Endothelial cell of umbilical vein (primary cell): ENCODE results near the gene SNCAIP. TPM values are rescaled to one million over a fixed set of nuclear protein-coding genes. Genes with fewer than 3 reads are reported as not detected.

ENCODE experiments used
- BruUV-seq: library from RNA; stranded (reverse); fragments of 400-500 nt; replicated peaks from 2 replicates; lab custom pipeline; 2021; lab: Mats Ljungman, UMichigan
- CTCF ChIA-PET: fragments of 300-600, 350-600 bp; sonication (Branson Sonifier 250); formaldehyde crosslinking; loops from one replicate; lab custom pipeline; 2021; ENCODE audit warnings: antibody characterized with exemption, inconsistent platforms; lab: Charles Lee
- POLR2A ChIA-PET: fragments of 300-600, 350-600 bp; sonication (Branson Sonifier 250); formaldehyde crosslinking; loops from one replicate; lab custom pipeline; 2021; ENCODE audit warnings: antibody characterized with exemption, inconsistent platforms; lab: Charles Lee
- DNase-seq: peaks from one replicate; pipeline ENCODE4 v3.0.0-alpha.2; 2011; ENCODE audit warnings: low read depth, low spot score
- FAIRE-seq: peaks from 2 replicates; lab custom pipeline; 2011; peaks lifted over from hg19 to GRCh38; lab: Jason Lieb, UNC
- H2AFZ ChIP-seq: 2 replicates; pipeline ENCODE4 v1.6.0; 2012; ENCODE audit warnings: low read depth, low read length, control low read depth, inconsistent platforms
- H3K27ac ChIP-seq: 2 replicates; pipeline ENCODE4 v1.5.1; 2011; ENCODE audit warnings: low read depth, mild to moderate bottlenecking, control low read depth, low read length, moderate library complexity; ENCODE audit not compliant: insufficient read depth
- H3K27me3 ChIP-seq, 2 experiments: 2 replicates each; pipeline versions ENCODE4 v1.6.0 to v1.6.1; 2011; ENCODE audit warnings: low read length in 2 of 2, mixed read lengths in 1 of 2; ENCODE audit not compliant: control insufficient read depth in 2 of 2, insufficient read depth in 2 of 2
- H3K36me3 ChIP-seq, 2 experiments: 2 replicates in 1 of 2; 3 replicates in 1 of 2; pipeline ENCODE4 v1.5.1; 2011; ENCODE audit warnings: low read length in 2 of 2, mild to moderate bottlenecking in 1 of 2, moderate library complexity in 1 of 2; ENCODE audit not compliant: control insufficient read depth in 2 of 2, insufficient read depth in 2 of 2; ENCODE audit errors: extremely low read depth in 1 of 2
- H3K4me1 ChIP-seq: 3 replicates; pipeline ENCODE4 v1.5.1; 2011; ENCODE audit warnings: mild to moderate bottlenecking, low read length; ENCODE audit not compliant: control insufficient read depth, insufficient read depth; ENCODE audit errors: extremely low read depth
- H3K4me2 ChIP-seq: 2 replicates; pipeline ENCODE4 v1.6.1; 2011; ENCODE audit warnings: low read length, control low read depth, mixed read lengths; ENCODE audit not compliant: insufficient read depth
- H3K4me3 ChIP-seq, 3 experiments: fragments of 200-600 bp in 1 of 3; sonication (generic), shearing (Covaris generic) in 1 of 3; replicated peaks in 1 of 3; 2 replicates each; pipeline ENCODE4 v1.5.1; 2011 to 2016; ENCODE audit warnings: control low read depth in 3 of 3, low read length in 3 of 3, mild to moderate bottlenecking in 2 of 3, inconsistent platforms in 1 of 3, low read depth in 1 of 3, moderate library complexity in 1 of 3; ENCODE audit not compliant: insufficient read depth in 1 of 3
- H3K79me2 ChIP-seq: 2 replicates; pipeline ENCODE4 v1.6.0; 2012; ENCODE audit warnings: low read length, inconsistent platforms; ENCODE audit not compliant: control insufficient read depth, insufficient read depth
- H3K9ac ChIP-seq: replicated peaks from 2 replicates; pipeline ENCODE3; 2011; ENCODE audit warnings: low read length, control low read depth; ENCODE audit not compliant: insufficient read depth; ENCODE audit errors: extremely low read depth
- H3K9me1 ChIP-seq: replicated peaks from 3 replicates; pipeline ENCODE4 v1.6.0; 2011; ENCODE audit warnings: mild to moderate bottlenecking, low read length; ENCODE audit not compliant: control insufficient read depth, insufficient read depth; ENCODE audit errors: extremely low read depth
- H3K9me3 ChIP-seq: replicated peaks from 2 replicates; pipeline ENCODE4 v1.5.1; 2012; ENCODE audit warnings: low read length, inconsistent platforms; ENCODE audit not compliant: control insufficient read depth, insufficient read depth
- H4K20me1 ChIP-seq: replicated peaks from 2 replicates; pipeline ENCODE3; 2011; ENCODE audit warnings: mild to moderate bottlenecking, low read length; ENCODE audit not compliant: control insufficient read depth, insufficient read depth; ENCODE audit errors: extremely low read depth
- CTCF ChIP-seq, 2 donors: IDR thresholded peaks; 1 replicate in 1 of 2; 2 replicates in 1 of 2; pipeline ENCODE4 v1.5.1; 2011; ENCODE audit warnings: low read length in 2 of 2, mild to moderate bottlenecking in 2 of 2, moderate library complexity in 2 of 2, control low read depth in 1 of 2, inconsistent platforms in 1 of 2, low read depth in 1 of 2; ENCODE audit not compliant: insufficient read depth in 1 of 2; ENCODE audit errors: extremely low read depth in 1 of 2
- EZH2 ChIP-seq: IDR thresholded peaks from 2 replicates; pipeline ENCODE4 v1.6.1; 2012; ENCODE audit warnings: borderline replicate concordance, low read depth, mild to moderate bottlenecking, moderate library complexity, low read length, inconsistent platforms; ENCODE audit not compliant: severe bottlenecking
- FOS ChIP-seq: IDR thresholded peaks from 2 replicates; pipeline ENCODE4 v1.6.1; 2011; ENCODE audit warnings: mild to moderate bottlenecking, low read length, moderate library complexity, borderline replicate concordance; ENCODE audit not compliant: insufficient read depth
- GATA2 ChIP-seq: IDR thresholded peaks from 2 replicates; pipeline ENCODE4 v1.7.0; 2011; ENCODE audit warnings: low read depth, mild to moderate bottlenecking, moderate library complexity, mixed read lengths, low read length; ENCODE audit not compliant: insufficient read length, insufficient read depth
- JUN ChIP-seq: IDR thresholded peaks from 2 replicates; pipeline ENCODE4 v1.6.1; 2011; ENCODE audit warnings: borderline replicate concordance, low read depth; ENCODE audit not compliant: insufficient read length, insufficient read depth
- MAX ChIP-seq: IDR thresholded peaks from 2 replicates; pipeline ENCODE4 v1.6.1; 2011; ENCODE audit not compliant: insufficient read depth, insufficient read length
- MYC ChIP-seq: IDR thresholded peaks from one replicate; pipeline ENCODE4 v1.6.1; 2011; ENCODE audit warnings: mild to moderate bottlenecking, low read depth, low read length
- POLR2A ChIP-seq: IDR thresholded peaks from 2 replicates; pipeline ENCODE4 v1.6.1; 2012; ENCODE audit warnings: low read depth, mild to moderate bottlenecking, control low read depth, low read length
- POLR2AphosphoS5 ChIP-seq: IDR thresholded peaks from 2 replicates; pipeline ENCODE4 v1.6.1; 2012; ENCODE audit warnings: low read depth, mild to moderate bottlenecking, control low read depth, low read length, moderate library complexity; ENCODE audit not compliant: insufficient read depth
- dilution Hi-C: fragments of 300-500 bp; cut with MboI; formaldehyde crosslinking; loops from one replicate; pipeline ENCODE4 v1.15.0; 2019; ENCODE audit warnings: low sequenced_read_pairs; ENCODE audit not compliant: extremely low pct_ligation_motif_present
- intact Hi-C: fragments of 100-400 bp; cut with micrococcal nuclease; formaldehyde crosslinking; loops from one replicate; pipeline ENCODE4 v1.10.0; 2022
- polyA plus RNA-seq, 4 experiments: library from polyadenylated mRNA; depleted of rRNA in 3 of 4; stranded (reverse) in 3 of 4; unstranded in 1 of 4; fragments of >200 nt; gene quantifications; 2 replicates each; pipeline versions ENCODE4 v1.2.1 to v1.2.3, GENCODE V29; 2011 to 2012; ENCODE audit warnings: missing spikeins in 1 of 4
- total RNA-seq: library from RNA; stranded (reverse); gene quantifications from 2 replicates; pipeline ENCODE4 v1.2.3, GENCODE V29; 2021

The SNCAIP gene
- total and polyA plus RNA-seq, 2 donors (not counting 3 experiments of a cell fraction or from before 2014, with no cell fraction given): 13.1 to 42.0 TPM

GRCh38 chr5:122322801-122323548 is 10.9 kb downstream of the SNCAIP start:
- peaks cover 0 to 3% of the 10 kb centered on the region in 2 experiments for H3K36me3 ChIP-seq
- no TSS peak for BruUV-seq
- H3K79me2 ChIP-seq: no peaks in the 10 kb centered on the region
- POLR2A ChIA-PET: no interaction called here
- CTCF ChIA-PET: interaction anchor here (0.7 to 1.2 kb wide), 2 partner anchors 8 to 10 kb away, joined by 3 to 4 read pairs; no protein-coding TSS in a partner anchor
- no peak overlapping the region for H3K4me2 ChIP-seq
- H3K4me3 ChIP-seq: no peak overlapping the region
- no peaks in the 10 kb centered on the region for H3K9me3 ChIP-seq
- no peak overlapping the region for H3K27ac ChIP-seq
- intact Hi-C loops: no loop called here
- H3K9ac ChIP-seq: no peak overlapping the region
- H2AFZ ChIP-seq: no peak overlapping the region
- H4K20me1 ChIP-seq: no peaks in the 10 kb centered on the region
- H3K27me3 ChIP-seq: no peaks in the 10 kb centered on the region
- no peak for FAIRE-seq
- TF ChIP-seq MAX (no peak), POLR2A (no peak), MYC (no peak), JUN (no peak), FOS (no peak), EZH2 (no peak)
- no peak for DNase-seq
- dilution Hi-C loops: no loop called here
- no peaks in the 10 kb centered on the region for H3K4me1 ChIP-seq
- no peaks in the 10 kb centered on the region for H3K9me1 ChIP-seq

GRCh38 chr5:122323738-122324137 is 11.7 kb downstream of the SNCAIP start:
- H3K9ac ChIP-seq: no peak overlapping the region
- no peaks in the 10 kb centered on the region for H4K20me1 ChIP-seq
- no peak for FAIRE-seq
- POLR2A ChIA-PET: no interaction called here
- H3K36me3 ChIP-seq: peaks cover 0 to 3% of the 10 kb centered on the region in 2 experiments
- DNase-seq: no peak
- H3K79me2 ChIP-seq: no peaks in the 10 kb centered on the region
- dilution Hi-C loops (no loop called here), intact Hi-C loops (no loop called here)
- H3K9me1 ChIP-seq: no peaks in the 10 kb centered on the region
- no peak overlapping the region for H3K27ac ChIP-seq
- no peak for TF ChIP-seq FOS
- TF ChIP-seq POLR2A: no peak
- TF ChIP-seq MYC: no peak
- no peak for TF ChIP-seq MAX
- no peak for TF ChIP-seq CTCF (IDR thresholded peaks at IDR 0.05; ENCODE audit: extremely low read depth in 1 of 2, insufficient read depth in 1 of 2, low read depth in 1 of 2, low read length in 2 of 2)
- TF ChIP-seq POLR2AphosphoS5: no peak
- no peak for TF ChIP-seq JUN
- TF ChIP-seq GATA2: no peak
- no peak for TF ChIP-seq EZH2
- no peak overlapping the region for H2AFZ ChIP-seq
- no peaks in the 10 kb centered on the region for H3K9me3 ChIP-seq
- BruUV-seq: no TSS peak
- H3K4me1 ChIP-seq: no peaks in the 10 kb centered on the region
- H3K27me3 ChIP-seq: no peaks in the 10 kb centered on the region
- no peak overlapping the region for H3K4me2 ChIP-seq
- CTCF ChIA-PET: interaction anchor here (0.7 to 1.2 kb wide), 2 partner anchors 9 kb away, joined by 3 to 4 read pairs; no protein-coding TSS in a partner anchor
- H3K4me3 ChIP-seq: no peak overlapping the region
